HL-60 (cell line): Measurements from ENCODE around the gene SORBS2.

Source experiments
- CTCF ChIP-seq: IDR thresholded peaks from one replicate; pipeline ENCODE4 v1.5.1; 2011; ENCODE audit warnings: low read length, control low read depth, inconsistent platforms; ENCODE audit not compliant: insufficient read depth
- GABPA ChIP-seq: IDR thresholded peaks from 2 replicates; pipeline ENCODE4 v1.6.1; 2012; ENCODE audit warnings: low read depth
- POLR2AphosphoS5 ChIP-seq: IDR thresholded peaks from 2 replicates; pipeline ENCODE4 v1.6.1; 2012; ENCODE audit warnings: low read depth
- REST ChIP-seq: IDR thresholded peaks from 2 replicates; pipeline ENCODE4 v1.6.1; 2012; ENCODE audit warnings: low read depth; ENCODE audit not compliant: insufficient replicate concordance
- SPI1 ChIP-seq: IDR thresholded peaks from 2 replicates; pipeline ENCODE4 v1.6.1; 2012; ENCODE audit warnings: low read depth, mild to moderate bottlenecking, borderline replicate concordance

- TF ChIP-seq CTCF (no peak), GABPA (no peak), POLR2AphosphoS5 (no peak), SPI1 (no peak), REST (no peak)
Measured at GRCh38 chr4:185592845-185593488, 219.0 kb downstream of the SORBS2 start.
